HEK293 (cell line): ENCODE data around the gene APOL3.

Experiments used
- ATF2 ChIP-seq: fragments of 450-650 bp; formaldehyde crosslinking; IDR thresholded peaks from 2 replicates; pipeline ENCODE4 v1.5.1; 2016; ENCODE audit warnings: missing biosample characterization, missing genetic modification characterization, low read depth
- GLI4 ChIP-seq: fragments of 450-650 bp; formaldehyde crosslinking; IDR thresholded peaks from 2 replicates; pipeline ENCODE4 v1.5.1; 2016; ENCODE audit warnings: missing biosample characterization, missing genetic modification characterization
- SP7 ChIP-seq: fragments of 450-650 bp; formaldehyde crosslinking; IDR thresholded peaks from 2 replicates; pipeline ENCODE4 v1.5.1; 2016; ENCODE audit warnings: missing biosample characterization, missing genetic modification characterization
- ZBTB17 ChIP-seq: fragments of 450-650 bp; formaldehyde crosslinking; IDR thresholded peaks from 2 replicates; pipeline ENCODE4 v1.5.1; 2016; ENCODE audit warnings: missing biosample characterization, missing genetic modification characterization
- ZFP3 ChIP-seq: fragments of 450-650 bp; formaldehyde crosslinking; IDR thresholded peaks from 2 replicates; pipeline ENCODE4 v1.5.1; 2016; ENCODE audit warnings: low read depth, missing biosample characterization, missing genetic modification characterization
- ZFP41 ChIP-seq: fragments of 450-650 bp; formaldehyde crosslinking; IDR thresholded peaks from 2 replicates; pipeline ENCODE4 v1.5.1; 2016; ENCODE audit warnings: missing biosample characterization, missing genetic modification characterization, borderline replicate concordance
- ZNF121 ChIP-seq: fragments of 450-650 bp; formaldehyde crosslinking; IDR thresholded peaks from 2 replicates; pipeline ENCODE4 v1.5.1; 2016; ENCODE audit warnings: missing biosample characterization, missing genetic modification characterization
- ZNF174 ChIP-seq: fragments of 450-650 bp; formaldehyde crosslinking; IDR thresholded peaks from 2 replicates; pipeline ENCODE4 v1.5.0; 2017; ENCODE audit warnings: missing biosample characterization, mild to moderate bottlenecking, missing genetic modification characterization
- ZNF184 ChIP-seq: fragments of 450-650 bp; IDR thresholded peaks from 2 replicates; pipeline ENCODE4 v1.5.1; 2018; ENCODE audit warnings: missing biosample characterization, mild to moderate bottlenecking, missing genetic modification characterization
- TF ChIP-seq, protein P1 (sequence below): fragments of 450-650 bp; formaldehyde crosslinking; IDR thresholded peaks from 2 replicates; pipeline ENCODE4 v1.5.1; 2016; ENCODE audit warnings: missing biosample characterization, missing genetic modification characterization
- TF ChIP-seq, protein P2 (sequence below): fragments of 450-650 bp; formaldehyde crosslinking; optimal IDR thresholded peaks from 2 replicates; pipeline ENCODE3; 2016; ENCODE audit warnings: missing biosample characterization, mild to moderate bottlenecking, missing genetic modification characterization
- TF ChIP-seq, protein P3 (sequence below): fragments of 450-650 bp; formaldehyde crosslinking; IDR thresholded peaks from 2 replicates; pipeline ENCODE4 v1.5.1; 2016; ENCODE audit warnings: missing biosample characterization, missing genetic modification characterization

DNA sequence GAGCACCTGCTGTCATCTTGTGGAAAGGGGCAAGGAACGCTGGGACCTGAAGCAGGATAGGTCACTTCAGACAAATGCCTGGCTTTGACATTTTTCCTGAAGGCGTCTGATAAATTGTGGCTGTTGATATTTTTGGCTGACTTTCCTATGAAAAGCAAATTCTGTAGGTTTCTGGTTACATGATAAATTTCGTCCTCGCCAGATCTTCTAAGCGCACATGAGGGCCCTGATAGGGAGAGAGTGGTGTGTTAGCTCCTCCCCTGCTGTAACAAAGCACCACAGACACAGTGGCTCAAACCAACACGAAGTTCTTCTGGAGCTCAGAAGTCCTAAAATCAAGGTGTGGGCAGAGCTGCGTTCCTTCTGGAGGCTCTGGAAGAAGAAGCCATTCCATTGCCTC, 21.5 kb upstream of the APOL3 start:
- TF ChIP-seq ZBTB17 (no peak), ATF2 (no peak), ZFP41 (tag by site-specific recombination) (no peak), ZNF121 (no peak), ZNF184 (tag by site-specific recombination) (no peak), ZNF174 (tag by site-specific recombination) (no peak), ZFP3 (tag by site-specific recombination) (no peak), SP7 (no peak), GLI4 (tag by site-specific recombination) (no peak)
- TF ChIP-seq, protein P1, sequence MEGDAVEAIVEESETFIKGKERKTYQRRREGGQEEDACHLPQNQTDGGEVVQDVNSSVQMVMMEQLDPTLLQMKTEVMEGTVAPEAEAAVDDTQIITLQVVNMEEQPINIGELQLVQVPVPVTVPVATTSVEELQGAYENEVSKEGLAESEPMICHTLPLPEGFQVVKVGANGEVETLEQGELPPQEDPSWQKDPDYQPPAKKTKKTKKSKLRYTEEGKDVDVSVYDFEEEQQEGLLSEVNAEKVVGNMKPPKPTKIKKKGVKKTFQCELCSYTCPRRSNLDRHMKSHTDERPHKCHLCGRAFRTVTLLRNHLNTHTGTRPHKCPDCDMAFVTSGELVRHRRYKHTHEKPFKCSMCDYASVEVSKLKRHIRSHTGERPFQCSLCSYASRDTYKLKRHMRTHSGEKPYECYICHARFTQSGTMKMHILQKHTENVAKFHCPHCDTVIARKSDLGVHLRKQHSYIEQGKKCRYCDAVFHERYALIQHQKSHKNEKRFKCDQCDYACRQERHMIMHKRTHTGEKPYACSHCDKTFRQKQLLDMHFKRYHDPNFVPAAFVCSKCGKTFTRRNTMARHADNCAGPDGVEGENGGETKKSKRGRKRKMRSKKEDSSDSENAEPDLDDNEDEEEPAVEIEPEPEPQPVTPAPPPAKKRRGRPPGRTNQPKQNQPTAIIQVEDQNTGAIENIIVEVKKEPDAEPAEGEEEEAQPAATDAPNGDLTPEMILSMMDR (tag by site-specific recombination), result no peak
- TF ChIP-seq, protein P2, sequence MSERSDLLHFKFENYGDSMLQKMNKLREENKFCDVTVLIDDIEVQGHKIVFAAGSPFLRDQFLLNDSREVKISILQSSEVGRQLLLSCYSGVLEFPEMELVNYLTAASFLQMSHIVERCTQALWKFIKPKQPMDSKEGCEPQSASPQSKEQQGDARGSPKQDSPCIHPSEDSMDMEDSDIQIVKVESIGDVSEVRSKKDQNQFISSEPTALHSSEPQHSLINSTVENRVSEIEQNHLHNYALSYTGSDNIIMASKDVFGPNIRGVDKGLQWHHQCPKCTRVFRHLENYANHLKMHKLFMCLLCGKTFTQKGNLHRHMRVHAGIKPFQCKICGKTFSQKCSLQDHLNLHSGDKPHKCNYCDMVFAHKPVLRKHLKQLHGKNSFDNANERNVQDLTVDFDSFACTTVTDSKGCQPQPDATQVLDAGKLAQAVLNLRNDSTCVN (tag by site-specific recombination), result no peak
- TF ChIP-seq, protein P3, sequence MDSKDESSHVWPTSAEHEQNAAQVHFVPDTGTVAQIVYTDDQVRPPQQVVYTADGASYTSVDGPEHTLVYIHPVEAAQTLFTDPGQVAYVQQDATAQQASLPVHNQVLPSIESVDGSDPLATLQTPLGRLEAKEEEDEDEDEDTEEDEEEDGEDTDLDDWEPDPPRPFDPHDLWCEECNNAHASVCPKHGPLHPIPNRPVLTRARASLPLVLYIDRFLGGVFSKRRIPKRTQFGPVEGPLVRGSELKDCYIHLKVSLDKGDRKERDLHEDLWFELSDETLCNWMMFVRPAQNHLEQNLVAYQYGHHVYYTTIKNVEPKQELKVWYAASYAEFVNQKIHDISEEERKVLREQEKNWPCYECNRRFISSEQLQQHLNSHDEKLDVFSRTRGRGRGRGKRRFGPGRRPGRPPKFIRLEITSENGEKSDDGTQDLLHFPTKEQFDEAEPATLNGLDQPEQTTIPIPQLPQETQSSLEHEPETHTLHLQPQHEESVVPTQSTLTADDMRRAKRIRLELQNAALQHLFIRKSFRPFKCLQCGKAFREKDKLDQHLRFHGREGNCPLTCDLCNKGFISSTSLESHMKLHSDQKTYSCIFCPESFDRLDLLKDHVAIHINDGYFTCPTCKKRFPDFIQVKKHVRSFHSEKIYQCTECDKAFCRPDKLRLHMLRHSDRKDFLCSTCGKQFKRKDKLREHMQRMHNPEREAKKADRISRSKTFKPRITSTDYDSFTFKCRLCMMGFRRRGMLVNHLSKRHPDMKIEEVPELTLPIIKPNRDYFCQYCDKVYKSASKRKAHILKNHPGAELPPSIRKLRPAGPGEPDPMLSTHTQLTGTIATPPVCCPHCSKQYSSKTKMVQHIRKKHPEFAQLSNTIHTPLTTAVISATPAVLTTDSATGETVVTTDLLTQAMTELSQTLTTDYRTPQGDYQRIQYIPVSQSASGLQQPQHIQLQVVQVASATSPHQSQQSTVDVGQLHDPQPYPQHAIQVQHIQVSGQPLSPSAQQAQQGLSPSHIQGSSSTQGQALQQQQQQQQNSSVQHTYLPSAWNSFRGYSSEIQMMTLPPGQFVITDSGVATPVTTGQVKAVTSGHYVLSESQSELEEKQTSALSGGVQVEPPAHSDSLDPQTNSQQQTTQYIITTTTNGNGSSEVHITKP (tag by site-specific recombination), result no peak
